GM10266 (cell line): ENCODE measurements around the gene AKR7A2.

Experiments used
- DNase-seq: peaks from one replicate; pipeline ENCODE4 v3.0.0; 2012; ENCODE audit errors: extremely low spot score
- CTCF ChIP-seq: IDR thresholded peaks from 2 replicates; pipeline ENCODE4 v1.5.1; 2012; ENCODE audit warnings: mild to moderate bottlenecking, low read depth; ENCODE audit not compliant: control insufficient read depth, insufficient read depth; ENCODE audit errors: missing control alignments

The AKR7A2 gene

DNA sequence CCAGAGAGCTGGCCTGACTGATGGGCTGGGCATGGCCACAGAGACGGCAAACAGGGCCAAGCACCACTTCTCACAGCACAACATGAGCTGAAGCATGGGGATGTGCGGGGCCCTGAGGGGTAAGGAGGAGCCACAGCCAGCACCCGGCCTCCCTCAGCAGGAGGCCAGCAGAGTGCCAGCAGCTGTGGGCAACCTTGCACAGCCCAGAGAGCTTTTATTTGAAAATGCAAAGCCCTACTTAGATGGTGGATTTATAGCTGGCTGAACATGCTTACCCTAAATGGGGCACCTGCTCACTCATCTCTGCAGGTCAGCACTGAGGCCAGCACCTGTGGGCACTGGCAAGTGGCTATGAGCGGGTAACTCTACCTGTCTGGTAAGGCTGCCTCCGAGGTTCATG lies 44.3 kb upstream of the AKR7A2 start:
- no peak for DNase-seq
- no peak for TF ChIP-seq CTCF

DNA sequence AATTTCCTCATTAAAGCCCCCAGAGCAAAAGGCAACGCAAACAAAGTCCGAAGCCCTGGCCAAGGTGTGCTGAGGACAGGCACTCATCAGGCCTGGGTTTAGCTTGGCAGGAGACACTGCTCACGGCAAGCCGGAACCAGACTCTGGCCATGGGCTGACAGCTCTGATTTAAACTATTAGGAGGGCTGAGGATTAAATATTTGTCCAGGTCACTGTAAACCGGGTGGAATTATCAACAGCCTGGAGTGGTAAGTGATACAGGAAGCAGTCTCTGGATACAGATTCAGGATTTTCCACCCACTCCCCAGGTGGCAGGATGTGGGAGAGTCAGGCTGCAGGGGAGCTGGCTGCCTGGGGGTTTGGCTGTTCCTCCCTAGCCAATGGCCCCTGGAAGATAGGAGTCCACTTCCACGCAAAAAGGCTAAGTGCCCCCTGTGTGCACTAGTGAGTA lies 42.6 kb upstream of the AKR7A2 start:
- no peak for TF ChIP-seq CTCF
- DNase-seq: no peak

DNA sequence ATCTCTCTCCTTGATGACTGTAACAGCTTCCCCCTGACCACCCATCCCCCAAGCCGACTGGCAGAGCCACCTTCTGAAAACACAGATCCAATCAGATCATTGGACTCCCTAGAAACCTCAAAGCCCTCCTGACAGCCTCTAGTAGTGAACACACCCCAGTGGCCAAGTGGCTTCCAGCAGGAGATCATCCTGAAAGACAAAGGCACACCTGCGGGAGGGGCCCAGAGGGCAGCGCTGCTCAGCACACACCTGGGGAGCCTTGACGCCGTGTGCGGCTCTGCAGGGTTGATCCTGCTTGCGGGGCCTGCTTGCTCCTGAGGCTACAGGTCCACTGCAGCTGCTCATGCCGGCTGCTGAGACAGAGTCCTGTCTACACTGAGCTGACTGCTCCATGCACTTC lies 41.7 kb upstream of the AKR7A2 start:
- no peak for TF ChIP-seq CTCF
- DNase-seq: no peak

DNA sequence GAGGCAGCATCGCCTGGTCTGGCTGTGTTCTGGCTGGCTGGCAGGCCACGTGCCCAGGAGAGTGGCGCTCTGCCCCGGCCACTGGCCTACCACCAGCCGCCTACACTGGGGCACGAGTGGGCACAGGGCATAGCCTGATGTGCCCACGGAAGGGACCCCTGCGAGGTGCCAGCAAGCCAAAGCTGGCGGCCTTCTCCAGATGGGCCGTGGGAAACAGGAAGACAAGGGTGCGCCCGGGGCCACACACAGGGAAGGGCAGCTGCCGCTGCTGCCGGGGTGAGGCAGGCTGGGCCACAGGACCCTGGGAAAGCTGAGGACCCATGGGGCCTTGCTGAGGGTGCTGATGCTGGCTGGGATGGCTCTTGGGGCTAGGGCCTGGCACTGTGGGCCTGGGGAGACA lies 40.9 kb upstream of the AKR7A2 start:
- no peak for TF ChIP-seq CTCF
- no peak for DNase-seq

GRCh38 chr1:19351873-19352272 lies 39.9 kb upstream of the AKR7A2 start:
- DNase-seq: no peak
- TF ChIP-seq CTCF: no peak

- TF ChIP-seq CTCF: no peak
- no peak for DNase-seq
These were observed 38.6 kb upstream of the AKR7A2 start for GRCh38 chr1:19350566-19350965.

DNA sequence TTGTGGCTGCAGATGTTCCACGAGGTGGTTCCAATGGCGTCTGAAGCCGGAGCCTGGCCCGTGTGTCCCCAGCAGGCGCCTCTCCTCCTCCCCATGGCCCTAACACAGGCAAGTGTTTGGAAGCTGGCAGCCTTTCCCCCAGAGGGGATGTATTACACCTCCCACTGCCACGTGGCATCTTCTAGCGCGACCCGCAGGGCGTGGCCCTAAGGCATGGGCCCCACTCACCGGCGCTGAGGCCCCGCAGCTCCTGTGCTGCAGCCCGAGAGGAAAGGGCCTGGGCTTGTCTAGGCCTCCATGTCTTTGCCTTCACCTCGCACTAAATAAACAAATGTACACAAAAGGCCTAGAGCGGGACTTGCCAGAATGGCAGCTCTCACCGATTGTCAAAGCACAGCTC lies 38.1 kb upstream of the AKR7A2 start:
- no peak for TF ChIP-seq CTCF
- no peak for DNase-seq
